ENCODE data around the gene VRK1. TPM values are rescaled to one million over a fixed set of nuclear protein-coding genes. Genes with fewer than 3 reads are reported as not detected.

Gene VRK1
- total RNA-seq, 2 experiments from 2014 or later, result 97.5 to 97.9 TPM

DNA sequence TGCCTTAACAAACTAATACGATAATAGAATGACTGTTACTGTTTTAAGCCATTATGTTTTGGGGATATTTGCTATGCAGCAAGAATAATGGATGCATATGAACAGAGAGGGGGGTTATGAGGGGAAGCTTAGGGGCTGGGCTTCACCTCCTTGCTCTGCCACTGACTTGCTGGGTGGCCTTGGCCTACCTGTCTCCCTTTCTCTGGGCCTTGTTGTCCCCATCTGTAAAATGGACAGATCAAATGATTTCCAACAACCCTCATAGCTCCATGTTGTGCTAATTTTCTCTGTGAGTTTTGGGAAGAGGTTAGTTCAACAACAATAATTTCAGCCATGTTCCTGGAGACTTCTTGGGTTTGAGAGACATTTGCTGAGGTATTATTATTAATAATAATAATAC lies 119.6 kb downstream of the VRK1 start:
- no peak for DNase-seq (ENCODE audit: low spot score)
- no TSS peak for BruUV-seq (replicated peaks)
- Histone ChIP-seq H3K27ac (ENCODE audit: low read depth, low read length, poor library complexity, severe bottlenecking) (no peak overlapping the region), H3K4me1 (ENCODE audit: insufficient read depth, low read length, poor library complexity, severe bottlenecking) (no peaks in the 10 kb centered on the region), H4K20me1 (ENCODE audit: insufficient read depth, low read length) (no peaks in the 10 kb centered on the region), H3K9me3 (ENCODE audit: low read length) (no peaks in the 10 kb centered on the region), H3K79me2 (ENCODE audit: insufficient read depth, low read depth, low read length) (no peaks in the 10 kb centered on the region), H2AFZ (ENCODE audit: low read length) (no peak overlapping the region), H3K36me3 (ENCODE audit: insufficient read depth, low read length) (no peaks in the 10 kb centered on the region), H3K9me2 (ENCODE audit: insufficient read depth, low read length) (no peaks in the 10 kb centered on the region), H3K4me3 (ENCODE audit: low read depth, low read length, poor library complexity, severe bottlenecking) (no peak overlapping the region), H3K4me2 (ENCODE audit: low read length) (no peak overlapping the region)
- ChIA-PET POLR2A (no interaction called here), CTCF (ENCODE audit: unreplicated experiment) (no interaction called here)
- intact Hi-C loops (cut with micrococcal nuclease; ENCODE audit: unreplicated experiment), result no loop called here
- TF ChIP-seq EZH2phosphoT487 (IDR thresholded peaks at IDR 0.05; ENCODE audit: borderline replicate concordance, low read depth, low read length), result no peak
- TF ChIP-seq, protein P1, sequence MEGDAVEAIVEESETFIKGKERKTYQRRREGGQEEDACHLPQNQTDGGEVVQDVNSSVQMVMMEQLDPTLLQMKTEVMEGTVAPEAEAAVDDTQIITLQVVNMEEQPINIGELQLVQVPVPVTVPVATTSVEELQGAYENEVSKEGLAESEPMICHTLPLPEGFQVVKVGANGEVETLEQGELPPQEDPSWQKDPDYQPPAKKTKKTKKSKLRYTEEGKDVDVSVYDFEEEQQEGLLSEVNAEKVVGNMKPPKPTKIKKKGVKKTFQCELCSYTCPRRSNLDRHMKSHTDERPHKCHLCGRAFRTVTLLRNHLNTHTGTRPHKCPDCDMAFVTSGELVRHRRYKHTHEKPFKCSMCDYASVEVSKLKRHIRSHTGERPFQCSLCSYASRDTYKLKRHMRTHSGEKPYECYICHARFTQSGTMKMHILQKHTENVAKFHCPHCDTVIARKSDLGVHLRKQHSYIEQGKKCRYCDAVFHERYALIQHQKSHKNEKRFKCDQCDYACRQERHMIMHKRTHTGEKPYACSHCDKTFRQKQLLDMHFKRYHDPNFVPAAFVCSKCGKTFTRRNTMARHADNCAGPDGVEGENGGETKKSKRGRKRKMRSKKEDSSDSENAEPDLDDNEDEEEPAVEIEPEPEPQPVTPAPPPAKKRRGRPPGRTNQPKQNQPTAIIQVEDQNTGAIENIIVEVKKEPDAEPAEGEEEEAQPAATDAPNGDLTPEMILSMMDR (conservative IDR thresholded peaks at IDR 0.05; ENCODE audit: low read length), result no peak

DNA sequence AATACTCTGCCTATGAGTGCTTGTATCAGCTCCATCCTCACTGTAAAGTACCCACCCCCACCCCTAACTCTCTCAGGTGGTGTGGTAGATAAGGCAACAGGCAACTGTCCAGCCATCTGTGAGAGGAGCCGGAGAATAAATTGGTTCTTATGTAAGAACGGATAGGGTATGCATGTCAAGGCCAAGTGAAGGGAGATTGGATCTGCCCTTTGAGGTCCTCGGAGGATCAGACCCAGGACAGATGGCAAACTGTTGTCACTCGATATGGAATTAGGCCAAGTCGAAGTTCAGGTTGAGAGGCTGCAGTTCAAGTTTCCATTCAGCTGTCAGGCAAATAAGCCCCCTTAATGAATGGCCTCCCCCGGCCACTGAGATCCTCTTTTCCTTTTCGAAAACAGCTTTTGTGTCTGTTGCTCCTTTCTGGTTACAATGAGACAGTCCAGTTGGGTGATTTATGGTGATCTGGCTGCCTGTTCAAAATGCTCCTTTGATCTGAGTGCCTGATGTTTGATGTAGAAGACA lies 120.3 kb downstream of the VRK1 start:
- TF ChIP-seq, protein P1 (conservative IDR thresholded peaks at IDR 0.05; ENCODE audit: low read length), result no peak
- TF ChIP-seq EZH2phosphoT487 (IDR thresholded peaks at IDR 0.05; ENCODE audit: borderline replicate concordance, low read depth, low read length), result no peak

DNA sequence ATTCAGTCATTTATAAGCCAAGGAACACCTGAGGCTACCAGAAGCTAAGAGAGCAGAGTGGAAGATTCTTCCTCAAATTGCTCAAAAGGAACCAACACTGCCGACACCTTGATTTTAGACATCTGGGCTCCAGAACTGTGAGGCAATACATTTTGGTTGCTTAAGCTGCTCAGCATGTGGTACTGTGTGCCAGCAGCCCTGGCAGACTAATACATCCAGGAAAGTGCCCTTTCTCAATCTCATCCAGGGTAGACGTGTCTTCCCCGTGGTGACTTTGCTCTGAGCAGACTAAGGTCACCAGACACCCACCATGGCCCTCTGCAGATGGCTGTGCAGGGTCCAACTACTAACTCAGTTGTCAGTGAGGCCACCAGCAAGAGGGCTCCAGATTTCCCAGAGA lies 122.8 kb downstream of the VRK1 start:
- no peak for TF ChIP-seq EZH2phosphoT487 (IDR thresholded peaks at IDR 0.05; ENCODE audit: borderline replicate concordance, low read depth, low read length)
- TF ChIP-seq, protein P1 (conservative IDR thresholded peaks at IDR 0.05; ENCODE audit: low read length), result no peak
- H3K36me3 ChIP-seq (ENCODE audit: insufficient read depth, low read length), result no peaks in the 10 kb centered on the region
- BruUV-seq (replicated peaks), result no TSS peak
- POLR2A ChIA-PET, result no interaction called here
- intact Hi-C loops (cut with micrococcal nuclease; ENCODE audit: unreplicated experiment), result no loop called here
- no peaks in the 10 kb centered on the region for H3K9me3 ChIP-seq (ENCODE audit: low read length)
- H3K9me2 ChIP-seq (ENCODE audit: insufficient read depth, low read length), result no peaks in the 10 kb centered on the region
- CTCF ChIA-PET (ENCODE audit: unreplicated experiment), result no interaction called here
- no peaks in the 10 kb centered on the region for H3K79me2 ChIP-seq (ENCODE audit: insufficient read depth, low read depth, low read length)
- H3K4me1 ChIP-seq (ENCODE audit: insufficient read depth, low read length, poor library complexity, severe bottlenecking), result no peaks in the 10 kb centered on the region
- no peak overlapping the region for H3K4me2 ChIP-seq (ENCODE audit: low read length)
- H3K4me3 ChIP-seq (ENCODE audit: low read depth, low read length, poor library complexity, severe bottlenecking), result no peak overlapping the region
- no peak for DNase-seq (ENCODE audit: low spot score)
- H4K20me1 ChIP-seq (ENCODE audit: insufficient read depth, low read length), result no peaks in the 10 kb centered on the region
- no peak overlapping the region for H2AFZ ChIP-seq (ENCODE audit: low read length)
- H3K27ac ChIP-seq (ENCODE audit: low read depth, low read length, poor library complexity, severe bottlenecking), result no peak overlapping the region

More for the DNA sequence above, 120.3 kb downstream of the VRK1 start:
- intact Hi-C loops (cut with micrococcal nuclease; ENCODE audit: unreplicated experiment), result no loop called here
- Histone ChIP-seq H3K79me2 (ENCODE audit: insufficient read depth, low read depth, low read length) (no peaks in the 10 kb centered on the region), H3K4me2 (ENCODE audit: low read length) (no peak overlapping the region), H4K20me1 (ENCODE audit: insufficient read depth, low read length) (no peaks in the 10 kb centered on the region), H3K4me3 (ENCODE audit: low read depth, low read length, poor library complexity, severe bottlenecking) (no peak overlapping the region), H3K9me3 (ENCODE audit: low read length) (no peaks in the 10 kb centered on the region), H2AFZ (ENCODE audit: low read length) (no peak overlapping the region), H3K4me1 (ENCODE audit: insufficient read depth, low read length, poor library complexity, severe bottlenecking) (no peaks in the 10 kb centered on the region), H3K36me3 (ENCODE audit: insufficient read depth, low read length) (no peaks in the 10 kb centered on the region), H3K27ac (ENCODE audit: low read depth, low read length, poor library complexity, severe bottlenecking) (no peak overlapping the region), H3K9me2 (ENCODE audit: insufficient read depth, low read length) (no peaks in the 10 kb centered on the region)
- no peak for DNase-seq (ENCODE audit: low spot score)
- BruUV-seq (replicated peaks), result no TSS peak
- ChIA-PET POLR2A (no interaction called here), CTCF (ENCODE audit: unreplicated experiment) (no interaction called here)
